Activated CD8-positive, alpha-beta memory T cell treated with anti-CD3 and anti-CD28 coated beads, Interleukin-2, amount 50 U/mL, for 48 hours (primary cell): ENCODE measurements around the gene GTF2A1L.
"Not testable (repeated sequence)": the region's sequence is repeated elsewhere in the genome, so short reads cannot be mapped to it uniquely, and the experiment has no call there.

Experiments used
- DNase-seq: peaks from one replicate; pipeline ENCODE4 v3.0.0-alpha.2; 2020

GTF2A1L gene

DNA sequence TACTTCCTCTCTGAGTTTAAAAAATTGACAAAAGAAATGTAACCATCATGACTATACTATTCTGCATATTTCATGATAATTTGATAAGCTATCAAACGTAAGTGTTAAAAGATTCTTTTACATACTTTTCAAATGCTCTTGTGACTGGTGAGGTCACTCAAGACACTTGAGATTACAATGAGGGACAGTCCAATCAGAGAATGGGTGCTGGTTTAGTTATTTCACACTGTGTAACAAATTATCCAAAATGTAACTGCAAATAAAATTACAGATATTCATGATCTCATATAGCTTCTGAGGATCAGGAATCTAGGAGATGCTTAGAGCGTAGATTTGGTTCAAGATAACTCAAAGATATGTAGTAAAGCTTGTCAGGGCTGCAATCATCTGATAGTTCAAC is 4.4 kb upstream of the GTF2A1L start:
- DNase-seq: no peak

DNA sequence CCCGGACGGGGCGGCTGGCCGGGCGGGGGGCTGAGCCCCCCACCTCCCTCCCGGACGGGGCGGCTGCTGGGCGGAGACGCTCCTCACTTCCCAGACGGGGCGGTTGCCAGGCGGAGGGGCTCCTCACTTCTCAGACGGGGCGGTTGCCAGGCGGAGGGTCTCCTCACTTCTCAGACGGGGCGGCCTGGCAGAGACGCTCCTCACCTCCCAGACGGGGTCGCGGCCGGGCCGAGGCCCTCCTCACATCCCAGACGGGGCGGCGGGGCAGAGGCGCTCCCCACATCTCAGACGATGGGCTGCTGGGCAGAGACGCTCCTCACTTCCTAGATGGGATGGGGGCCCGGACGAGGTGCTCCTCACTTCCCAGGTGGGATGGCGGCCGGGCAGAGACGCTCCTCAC is 3.1 kb upstream of the GTF2A1L start:
- DNase-seq: not testable (repeated sequence)

DNA sequence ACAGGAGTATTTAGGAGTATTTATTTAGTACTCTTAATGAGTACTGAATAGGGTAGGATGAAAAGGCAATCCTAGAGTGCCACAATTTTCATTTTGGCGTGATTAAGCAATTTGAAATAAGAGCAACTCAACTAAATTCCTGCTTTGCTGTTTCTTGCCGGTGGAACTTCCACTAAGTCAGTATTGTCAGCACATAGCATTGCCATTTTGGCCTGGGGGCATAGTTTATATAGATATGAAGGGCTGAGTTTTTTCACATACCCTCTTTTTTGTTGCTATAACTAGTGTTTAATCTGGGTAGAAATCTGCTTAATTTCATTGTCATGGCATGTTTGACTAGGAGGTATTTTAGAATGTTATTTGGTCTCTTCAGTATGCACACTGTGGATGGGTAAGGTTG is 1.9 kb downstream of the GTF2A1L start:
- no peak for DNase-seq

DNA sequence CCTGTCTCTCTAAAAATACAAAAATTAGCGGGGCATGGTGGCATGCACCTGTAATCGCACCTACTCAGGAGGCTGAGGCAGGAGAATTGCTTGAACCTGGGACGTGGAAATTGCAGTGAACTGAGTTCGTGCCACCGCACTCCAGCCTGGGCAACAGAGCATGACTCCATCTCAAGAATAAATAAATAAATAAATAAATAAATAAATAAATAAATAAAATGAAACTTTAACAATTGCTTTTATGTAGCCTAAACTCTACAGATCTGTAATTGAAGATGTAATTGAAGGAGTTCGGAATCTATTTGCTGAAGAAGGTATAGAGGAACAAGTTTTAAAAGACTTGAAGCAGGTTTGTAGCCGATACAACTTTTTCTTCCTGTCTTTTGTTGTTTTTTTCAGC is 2.9 kb downstream of the GTF2A1L start:
- no peak for DNase-seq

DNA sequence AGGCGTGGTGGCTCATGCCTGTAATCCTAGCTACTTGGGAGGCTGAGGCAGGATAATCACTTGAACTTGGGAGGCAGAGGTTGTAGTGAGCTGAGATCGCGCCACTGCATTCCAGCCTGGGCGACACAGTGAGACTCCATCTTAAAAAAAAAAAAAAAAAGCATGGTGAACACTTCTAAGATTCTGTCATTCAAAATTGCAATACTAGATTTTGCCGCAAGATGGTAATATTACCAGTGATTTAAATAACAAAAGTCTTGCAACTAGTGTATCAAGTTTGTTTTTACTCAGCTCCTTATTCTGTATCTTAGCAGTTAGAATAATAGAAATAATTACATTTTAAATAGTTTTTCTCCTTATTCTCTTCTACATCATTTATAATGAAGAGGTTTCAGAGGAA is 5.0 kb downstream of the GTF2A1L start:
- DNase-seq: not testable (repeated sequence)

DNA sequence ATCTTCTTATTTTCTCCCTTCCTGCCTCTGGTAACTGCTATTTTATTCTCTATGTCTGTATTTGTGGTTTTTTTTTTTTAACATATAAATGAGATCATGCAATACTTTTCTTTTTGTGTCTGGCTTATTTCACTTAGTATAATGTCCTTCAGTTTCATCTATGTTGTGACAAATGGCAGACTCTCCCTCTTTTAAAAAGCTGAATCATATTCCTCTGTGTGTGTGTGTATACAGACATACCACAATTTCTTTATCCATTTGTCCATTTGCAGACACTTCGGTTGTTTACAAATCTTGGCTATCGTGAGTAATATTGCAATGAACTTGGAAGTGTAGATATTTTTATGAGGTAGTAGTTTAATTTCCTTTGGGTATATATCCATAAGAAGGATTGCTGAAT is 7.0 kb downstream of the GTF2A1L start:
- DNase-seq: no peak

DNA sequence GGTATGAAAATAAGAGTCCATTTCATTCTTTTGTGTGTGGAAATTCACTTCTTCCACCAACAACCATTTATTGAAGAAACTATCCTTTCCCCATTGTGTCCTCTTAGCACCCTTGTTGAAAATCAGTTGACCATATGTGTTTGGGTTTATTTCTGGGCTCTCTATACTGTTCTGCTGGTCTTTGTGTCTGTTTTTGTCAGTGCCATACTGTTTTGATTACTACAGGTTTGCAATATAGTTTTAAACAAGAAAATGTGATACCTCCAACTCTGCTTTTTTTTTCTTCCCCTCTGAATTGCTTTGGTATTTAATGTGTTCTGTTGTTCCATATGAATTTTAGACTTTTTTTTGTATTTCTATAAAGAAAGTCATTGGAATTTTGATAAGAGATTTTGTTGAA is 8.4 kb downstream of the GTF2A1L start:
- no peak for DNase-seq

DNA sequence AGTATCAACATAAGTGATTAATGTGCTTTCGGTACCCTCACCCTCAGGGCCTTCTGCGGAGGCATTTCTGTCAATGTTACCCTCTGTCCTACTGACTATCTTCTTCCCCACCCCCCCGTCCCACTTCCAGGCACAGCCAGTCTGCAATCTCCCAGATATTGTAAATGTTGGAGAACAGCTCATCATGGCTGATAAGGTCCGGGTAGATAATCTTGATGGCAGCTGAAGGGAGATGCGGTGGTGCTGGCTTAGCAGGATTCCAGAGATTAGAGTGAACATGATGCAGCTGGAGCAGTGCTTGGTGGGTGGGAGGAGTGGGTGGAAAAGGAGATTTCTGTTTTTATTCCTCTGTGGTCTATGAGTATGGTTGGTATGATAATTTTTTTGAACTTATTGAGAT is 15.5 kb downstream of the GTF2A1L start:
- DNase-seq: no peak

DNA sequence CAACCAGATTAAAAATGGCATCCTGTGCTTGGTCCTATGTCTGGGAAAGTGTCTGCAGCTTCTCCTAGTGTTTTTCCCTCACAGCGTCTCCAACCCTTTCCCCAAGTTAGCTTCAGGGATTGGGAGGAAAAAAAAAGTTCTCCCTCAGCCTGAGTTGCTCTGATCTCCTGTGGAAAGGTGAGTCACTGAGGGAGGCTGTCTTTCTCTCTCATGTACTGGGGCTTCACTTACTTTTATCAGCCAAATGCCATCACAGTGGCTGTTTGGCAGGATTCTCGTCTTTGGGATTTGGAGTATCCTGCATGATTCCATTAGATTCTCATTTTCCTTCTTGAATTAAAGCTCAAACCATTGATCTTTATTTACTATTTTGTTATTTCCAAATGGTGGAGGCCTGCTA is 18.1 kb downstream of the GTF2A1L start:
- DNase-seq: no peak

DNA sequence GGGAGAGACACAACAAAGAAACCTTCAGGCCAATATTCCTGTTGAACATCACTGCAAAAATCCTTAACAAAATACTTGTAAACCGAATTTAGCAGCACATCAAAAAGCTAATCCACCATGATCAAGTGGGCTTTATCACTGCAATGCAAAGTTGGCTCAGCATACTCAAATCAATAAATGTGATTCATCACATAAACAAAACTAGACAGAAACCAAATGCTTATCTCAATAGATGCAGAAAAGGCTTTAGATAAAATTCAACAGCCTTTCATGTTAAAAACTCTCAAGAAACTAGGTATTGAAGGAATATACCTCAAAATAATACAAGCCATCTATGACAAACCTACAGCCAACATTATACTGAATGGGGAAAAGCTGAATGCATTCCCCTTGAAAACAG is 20.6 kb downstream of the GTF2A1L start:
- no peak for DNase-seq

DNA sequence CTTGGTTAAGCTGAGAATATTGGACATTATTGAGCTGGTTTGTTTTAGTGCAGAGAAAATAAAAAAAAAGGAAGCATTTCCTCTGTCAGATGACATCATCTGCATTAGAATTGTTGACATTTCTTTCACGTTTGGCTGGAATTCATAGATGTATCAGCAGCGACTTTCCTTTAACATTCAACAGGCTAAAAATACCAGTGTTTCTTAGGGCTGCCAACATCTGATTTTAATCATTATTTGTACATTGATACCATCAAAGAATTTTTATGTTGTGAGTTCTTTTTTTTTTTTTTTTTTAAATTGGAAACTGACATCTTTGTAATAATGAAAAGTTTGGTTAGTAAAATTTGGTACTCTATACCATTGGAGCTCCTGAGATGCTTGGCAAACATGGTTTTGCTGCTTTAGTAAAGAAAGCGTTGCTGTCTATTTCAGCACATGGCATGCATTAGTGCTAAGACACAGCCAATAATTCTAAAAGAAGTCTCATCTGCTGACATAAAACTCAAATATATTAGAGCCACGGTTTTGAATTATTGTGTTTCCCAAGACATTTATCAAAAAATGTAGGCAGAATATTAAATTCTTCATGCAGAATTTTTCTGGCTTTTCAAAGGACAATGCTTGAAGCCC is 33.6 kb downstream of the GTF2A1L start:
- DNase-seq: no peak

DNA sequence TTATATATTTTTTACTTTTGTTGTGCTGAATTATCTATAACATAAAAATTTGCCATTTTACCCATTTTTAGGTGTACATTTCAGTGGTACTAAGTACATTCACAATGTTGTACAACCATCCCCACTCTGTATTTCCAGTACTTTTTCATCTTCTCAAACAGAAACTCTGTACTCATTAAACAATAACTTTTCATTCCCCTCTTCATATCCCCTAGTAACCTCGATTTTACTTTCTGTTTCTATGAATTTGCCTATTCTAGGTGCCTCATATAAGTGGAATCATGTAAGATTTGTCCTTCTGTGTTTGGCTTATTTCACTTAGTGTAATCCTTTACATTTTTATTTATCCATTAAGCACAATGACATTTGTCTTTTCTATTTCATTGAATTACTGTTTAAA is 51.3 kb downstream of the GTF2A1L start:
- DNase-seq: no peak

DNA sequence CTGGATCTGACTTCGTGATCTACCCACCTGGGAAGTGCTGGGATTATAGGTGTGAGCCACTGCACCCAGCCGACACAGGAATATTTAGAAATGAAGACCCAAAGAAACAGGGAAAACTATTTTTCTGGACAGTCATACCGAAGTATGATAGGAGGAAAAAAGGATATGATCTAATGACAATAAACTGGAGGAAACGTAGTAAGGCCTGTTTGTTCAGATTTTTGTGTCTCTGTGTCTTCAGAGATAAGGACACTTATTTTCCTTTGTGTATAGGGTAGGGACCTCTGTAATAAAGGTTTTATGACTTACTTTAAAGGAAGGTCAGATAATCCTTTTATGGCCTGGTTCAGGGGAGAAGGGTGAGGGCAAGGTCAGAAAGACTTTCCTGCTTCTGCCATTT is 55.9 kb downstream of the GTF2A1L start:
- no peak for DNase-seq

DNA sequence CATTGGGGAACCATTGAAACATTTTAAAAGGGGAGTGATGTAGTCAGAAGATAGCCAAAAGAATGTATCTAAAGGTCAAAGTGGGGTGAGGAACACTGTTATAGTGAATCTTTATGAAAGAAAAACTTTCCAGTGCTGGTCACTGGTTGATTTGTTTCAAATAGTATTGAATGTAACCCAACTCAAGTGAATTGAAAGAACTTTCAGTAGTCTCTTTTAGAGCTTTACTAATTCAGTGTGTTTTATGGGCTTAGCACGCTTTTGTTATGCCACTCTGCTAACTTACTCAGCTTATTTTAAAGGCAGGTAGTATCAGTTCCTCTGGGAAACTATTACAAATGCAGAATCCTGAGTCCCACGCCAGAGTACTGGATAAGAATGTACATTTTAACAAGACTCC is 57.3 kb downstream of the GTF2A1L start:
- no peak for DNase-seq

DNA sequence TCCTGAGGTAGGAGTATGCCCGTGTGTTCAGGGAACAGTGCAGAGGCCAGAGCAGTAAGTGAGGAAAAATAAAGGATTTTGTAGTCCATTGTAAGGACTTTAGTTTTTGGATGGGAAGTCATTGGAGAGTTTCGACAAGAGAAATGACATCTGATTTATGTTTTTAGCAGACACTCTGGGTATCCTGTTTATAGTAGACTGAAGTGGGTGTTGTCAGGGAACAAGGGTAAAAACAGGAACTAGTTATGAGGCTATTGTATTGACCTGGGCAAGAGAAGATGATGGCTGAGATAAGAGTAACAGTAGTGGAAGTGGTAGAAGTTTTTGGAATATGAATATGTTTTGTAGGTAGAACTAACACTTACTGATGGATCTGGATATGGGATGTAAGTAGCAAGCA is 59.8 kb downstream of the GTF2A1L start:
- DNase-seq: no peak

DNA sequence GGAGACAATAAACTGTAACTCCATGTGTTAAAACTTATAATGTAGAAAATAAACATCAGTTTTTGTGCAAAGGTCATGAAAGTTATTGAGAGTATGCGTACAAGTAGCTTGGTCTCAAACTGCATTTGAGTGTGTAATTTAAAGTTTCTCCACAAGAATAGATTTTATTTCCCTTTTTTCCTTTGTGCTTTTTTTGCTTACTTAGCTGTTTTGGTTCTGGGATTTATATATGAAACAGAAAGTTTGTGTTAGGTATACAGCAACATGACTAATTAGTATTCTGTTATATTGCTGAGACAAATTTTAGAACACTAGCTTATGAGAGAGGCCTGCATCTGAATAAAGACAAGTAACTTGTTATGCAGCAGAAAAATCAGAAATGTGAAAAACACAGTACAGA is 67.5 kb downstream of the GTF2A1L start:
- no peak for DNase-seq

DNA sequence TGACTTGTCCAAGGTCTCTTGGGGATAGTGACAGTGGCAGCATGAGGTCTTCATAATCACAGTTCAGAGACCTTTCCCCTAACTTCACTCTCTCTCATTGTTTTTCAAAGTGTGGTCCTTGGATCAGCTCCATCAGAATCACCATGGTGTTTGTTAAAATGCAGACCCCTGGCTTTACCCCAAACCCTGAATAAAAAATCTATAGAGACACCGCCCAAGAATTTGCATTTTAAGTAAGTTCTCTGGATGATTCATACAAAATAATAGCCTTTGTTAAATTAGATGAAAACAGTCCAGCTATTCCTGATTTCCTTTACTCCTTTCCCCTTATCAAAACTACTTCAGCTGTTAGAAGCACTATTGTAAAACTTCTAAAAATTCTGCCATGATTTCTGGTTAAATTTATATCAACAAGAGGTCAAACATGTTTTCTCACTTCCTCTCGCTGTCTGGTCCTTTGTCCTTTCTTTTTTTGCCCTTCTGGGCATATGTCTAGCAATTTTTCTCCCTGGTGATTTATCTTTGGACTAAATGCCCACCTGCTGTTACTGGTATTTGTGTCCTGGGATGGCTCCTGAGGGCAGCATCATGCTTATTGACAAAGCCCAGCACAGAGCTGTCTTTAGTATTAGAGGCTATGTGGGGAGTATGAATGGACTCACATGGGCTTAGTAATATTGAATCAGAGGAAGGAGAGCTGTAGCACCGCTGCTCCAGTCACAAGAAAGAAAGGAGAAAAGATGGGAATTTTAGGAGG is 74.5 kb downstream of the GTF2A1L start:
- no peak for DNase-seq

DNA sequence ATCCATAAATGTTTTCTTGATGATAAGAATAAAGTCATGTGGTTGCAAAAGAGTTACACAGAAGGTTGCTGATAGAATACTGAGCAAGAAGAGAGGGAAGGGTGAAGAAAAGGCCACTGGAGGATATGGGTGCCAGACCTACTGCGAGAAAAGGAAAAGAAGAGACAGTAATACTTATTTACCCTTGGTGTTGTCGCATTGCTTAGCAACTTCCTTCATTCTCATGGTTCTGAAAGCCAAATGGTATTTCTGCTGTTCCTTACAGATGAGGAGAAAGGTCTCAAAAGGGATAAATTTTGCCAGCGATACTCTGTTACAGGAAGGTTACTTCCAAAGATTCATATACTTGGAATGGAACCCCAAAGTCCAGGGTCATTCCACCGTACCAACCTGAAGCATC is 75.4 kb downstream of the GTF2A1L start:
- no peak for DNase-seq

DNA sequence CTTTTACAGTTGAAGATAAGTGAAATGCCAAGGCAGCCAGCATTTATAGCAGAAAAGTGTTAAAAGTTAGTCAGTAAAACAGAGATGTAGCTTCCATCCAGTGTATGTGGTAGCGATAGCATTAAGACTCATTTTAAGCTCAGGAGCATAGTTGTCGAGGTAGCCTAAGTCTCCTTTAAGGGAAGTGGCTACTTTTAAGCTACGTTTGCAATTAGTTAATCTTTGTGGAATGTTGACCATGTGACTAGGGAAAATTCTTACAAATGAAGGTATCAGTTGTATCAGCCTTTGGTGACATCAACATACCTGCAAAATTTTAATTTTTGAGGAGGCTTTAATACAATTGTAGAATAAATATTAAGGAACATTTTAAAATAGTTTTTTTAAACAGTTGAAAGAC is 76.0 kb downstream of the GTF2A1L start:
- no peak for DNase-seq

DNA sequence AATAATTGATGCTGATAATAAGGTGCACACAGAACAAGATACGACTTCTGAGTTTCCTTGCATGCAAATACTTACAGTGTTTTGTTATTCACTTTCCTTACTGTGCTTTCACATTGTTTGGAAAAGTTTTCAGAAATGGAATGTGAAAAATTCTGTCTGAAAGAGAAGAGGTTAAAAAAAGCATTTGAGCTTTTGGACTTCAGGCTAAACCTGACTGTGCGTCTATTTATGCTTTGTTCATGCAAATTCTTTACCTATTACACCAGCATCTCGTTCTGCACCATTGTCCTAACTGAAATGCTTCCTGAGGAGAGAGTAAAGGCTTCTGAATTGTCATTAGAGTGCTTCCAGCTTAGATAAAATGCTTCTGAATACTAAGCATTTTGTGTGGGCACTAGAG is 76.5 kb downstream of the GTF2A1L start:
- no peak for DNase-seq

DNA sequence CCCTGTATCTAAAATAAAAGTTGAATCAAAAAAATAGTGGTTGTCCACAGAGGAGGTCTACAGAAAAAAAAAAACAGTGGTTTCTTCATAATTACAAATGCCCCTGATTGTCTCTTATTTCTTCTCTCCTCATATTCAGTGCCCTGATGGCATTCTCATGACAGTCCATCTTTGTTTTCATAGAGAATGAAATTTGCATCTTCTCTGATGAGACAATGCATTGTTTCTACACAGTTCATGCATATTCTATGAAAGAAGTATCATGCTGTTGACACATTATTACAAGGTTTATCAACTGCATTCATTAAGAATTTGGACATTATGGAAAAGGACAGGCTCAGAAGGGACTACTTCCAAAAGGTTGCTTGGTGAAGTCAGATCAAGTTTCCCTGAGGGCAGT is 78.3 kb downstream of the GTF2A1L start:
- no peak for DNase-seq

DNA sequence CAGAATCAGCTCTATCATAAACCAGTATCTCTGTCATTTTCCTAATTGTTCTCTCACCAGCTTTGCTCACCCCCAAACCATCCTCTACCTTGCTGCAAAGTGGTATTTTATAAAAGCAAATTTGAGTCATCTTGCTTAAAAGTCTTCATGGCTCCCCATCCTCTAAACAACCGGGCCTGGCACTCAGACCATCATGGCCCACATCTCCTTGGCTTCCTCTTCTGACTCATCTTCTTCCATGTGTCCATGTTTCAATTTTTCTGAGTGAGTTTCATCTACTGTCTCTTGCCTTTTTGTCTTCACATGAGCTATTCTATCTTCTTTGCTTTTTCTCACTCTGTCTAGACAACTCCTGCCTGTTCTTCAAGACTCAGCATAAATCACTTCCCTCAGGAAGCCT is 79.2 kb downstream of the GTF2A1L start:
- no peak for DNase-seq

DNA sequence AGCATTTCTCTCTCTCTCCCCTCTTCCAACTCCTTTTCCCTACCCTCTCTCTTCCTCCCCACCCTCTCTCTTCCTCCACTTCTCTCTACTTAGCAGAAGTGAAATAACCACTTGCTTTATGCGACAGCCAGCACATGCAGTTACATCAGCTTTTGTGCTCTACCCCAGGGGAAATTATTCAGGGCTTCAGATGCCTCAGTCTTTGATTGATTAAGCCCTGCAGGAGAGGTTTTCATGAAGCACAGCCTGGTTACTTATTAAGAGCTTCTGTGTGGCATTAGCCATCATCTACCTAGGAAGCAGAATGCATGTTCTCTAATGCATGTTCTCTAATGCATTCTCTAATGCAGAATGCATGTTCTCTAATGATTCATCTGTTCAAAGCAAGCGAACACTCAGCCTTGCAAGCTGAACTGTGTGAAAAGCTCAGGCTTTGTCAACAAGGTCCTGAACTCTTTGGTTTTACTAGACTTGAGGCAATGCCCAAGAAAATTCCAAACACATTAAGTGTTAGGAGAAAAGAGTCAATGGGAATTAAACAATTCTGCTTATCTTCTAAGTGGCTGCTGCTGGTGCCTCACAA is 81.8 kb downstream of the GTF2A1L start:
- no peak for DNase-seq

DNA sequence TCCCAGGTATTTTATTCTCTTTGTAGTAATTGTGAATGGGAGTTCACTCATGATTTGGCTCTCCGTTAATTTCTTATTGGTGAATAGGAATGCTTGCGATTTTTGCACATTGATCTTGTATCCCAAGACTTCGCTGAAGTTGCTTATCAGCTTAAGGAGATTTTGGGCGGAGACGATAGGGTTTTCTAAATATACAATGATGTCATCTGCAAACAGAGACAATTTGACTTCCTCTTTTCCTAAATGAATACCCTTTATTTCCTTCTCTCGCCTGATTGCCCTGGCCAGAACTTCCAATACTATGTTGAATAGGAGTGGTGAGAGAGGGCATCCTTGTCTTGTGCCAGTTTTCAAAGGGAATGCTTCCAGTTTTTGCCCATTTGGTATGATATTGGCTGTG is 86.0 kb downstream of the GTF2A1L start:
- not testable (repeated sequence) for DNase-seq

DNA sequence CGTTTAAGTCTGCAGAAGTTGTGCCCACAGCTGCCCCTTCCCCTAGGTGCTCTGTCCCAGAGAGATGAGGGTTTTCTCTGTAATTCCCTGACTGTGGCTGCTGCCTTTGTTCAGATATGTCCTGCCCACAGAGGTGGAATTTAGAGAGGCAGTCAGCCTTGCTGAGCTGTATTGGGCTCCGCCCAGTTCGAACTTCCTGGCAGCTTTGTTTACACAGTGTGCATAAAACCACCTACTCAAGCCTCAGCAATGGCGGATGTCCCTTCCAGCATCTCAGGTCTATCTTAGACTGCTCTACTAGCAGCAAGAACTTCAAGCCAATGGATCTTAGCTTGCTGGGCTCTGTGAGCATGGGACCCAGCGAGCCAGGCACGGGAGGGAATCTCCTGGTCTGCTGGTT is 89.8 kb downstream of the GTF2A1L start:
- no peak for DNase-seq
